Measurements from ENCODE around the gene ZNF433. TPM values are rescaled to one million over a fixed set of nuclear protein-coding genes. Genes with fewer than 3 reads are reported as not detected.
A peak's percentile ranks its signal among the peaks of the same experiment; 100 is the strongest.

ZNF433 gene
- total RNA-seq, 1 donor = 5.1 TPM

DNA sequence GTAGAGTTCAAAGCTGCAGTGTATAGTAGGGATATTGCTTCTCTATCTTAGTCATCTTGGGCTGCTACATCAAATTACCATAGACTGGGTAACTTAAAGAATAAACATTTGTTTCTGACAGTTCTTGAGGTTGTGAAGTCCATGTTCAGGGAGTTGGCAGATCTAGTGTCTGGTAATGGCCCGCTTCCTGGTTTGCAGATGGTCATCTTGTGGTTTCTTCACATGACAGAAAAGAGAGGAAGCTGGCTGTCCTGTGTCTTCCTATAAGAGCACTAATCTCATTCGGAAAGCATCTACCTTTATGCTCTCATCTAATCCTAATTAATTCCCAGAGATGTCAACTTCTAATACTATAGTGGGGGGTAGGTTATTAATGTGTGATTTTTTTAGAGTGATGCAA, 64.4 kb downstream of the ZNF433 start:
- H2AFZ ChIP-seq (ENCODE audit: low read length) = no peak overlapping the region
- no peaks in the 10 kb centered on the region for H3K79me2 ChIP-seq (ENCODE audit: insufficient read depth, low read length)
- no peak for DNase-seq (ENCODE audit: insufficient read length, low spot score, missing footprints)

DNA sequence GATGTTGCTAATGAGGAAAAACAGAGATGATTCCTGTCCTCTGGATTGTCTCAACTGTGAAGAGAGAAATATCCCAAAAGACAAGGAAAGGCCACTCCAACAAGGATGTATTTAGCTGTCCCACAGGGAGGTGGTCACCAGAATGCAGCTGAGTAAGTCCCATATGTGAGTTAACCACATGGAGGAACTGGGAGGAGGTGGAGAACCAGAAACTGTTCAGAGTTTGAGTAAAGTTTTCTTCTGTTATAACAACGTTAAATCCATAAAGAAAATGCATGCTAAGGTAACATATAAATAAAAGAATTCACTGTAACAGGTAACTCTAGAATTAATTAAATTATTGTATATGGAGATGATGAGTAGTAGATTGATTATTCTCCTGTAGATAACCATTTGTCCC, 65.3 kb downstream of the ZNF433 start:
- Histone ChIP-seq H3K27me3 (ENCODE audit: insufficient read depth, low read length) (no peaks in the 10 kb centered on the region), H2AFZ (ENCODE audit: low read length) (no peak overlapping the region), H3K27ac (ENCODE audit: low read depth, low read length) (no peak overlapping the region), H3K4me1 (ENCODE audit: insufficient read depth, low read length) (no peaks in the 10 kb centered on the region), H3K4me3 (ENCODE audit: insufficient read depth, low read length) (no peak overlapping the region), H3K4me2 (ENCODE audit: insufficient read depth, low read length) (no peak overlapping the region), H4K20me1 (ENCODE audit: insufficient read depth, low read length) (no peaks in the 10 kb centered on the region), H3K79me2 (ENCODE audit: insufficient read depth, low read length) (no peaks in the 10 kb centered on the region), H3K9me3 (ENCODE audit: low read depth, low read length) (peaks cover 3% of the 10 kb centered on the region), H3K36me3 (ENCODE audit: insufficient read depth, low read length) (no peaks in the 10 kb centered on the region)
- DNase-seq (ENCODE audit: insufficient read length, low spot score, missing footprints) = no peak
- TF ChIP-seq, protein P1, sequence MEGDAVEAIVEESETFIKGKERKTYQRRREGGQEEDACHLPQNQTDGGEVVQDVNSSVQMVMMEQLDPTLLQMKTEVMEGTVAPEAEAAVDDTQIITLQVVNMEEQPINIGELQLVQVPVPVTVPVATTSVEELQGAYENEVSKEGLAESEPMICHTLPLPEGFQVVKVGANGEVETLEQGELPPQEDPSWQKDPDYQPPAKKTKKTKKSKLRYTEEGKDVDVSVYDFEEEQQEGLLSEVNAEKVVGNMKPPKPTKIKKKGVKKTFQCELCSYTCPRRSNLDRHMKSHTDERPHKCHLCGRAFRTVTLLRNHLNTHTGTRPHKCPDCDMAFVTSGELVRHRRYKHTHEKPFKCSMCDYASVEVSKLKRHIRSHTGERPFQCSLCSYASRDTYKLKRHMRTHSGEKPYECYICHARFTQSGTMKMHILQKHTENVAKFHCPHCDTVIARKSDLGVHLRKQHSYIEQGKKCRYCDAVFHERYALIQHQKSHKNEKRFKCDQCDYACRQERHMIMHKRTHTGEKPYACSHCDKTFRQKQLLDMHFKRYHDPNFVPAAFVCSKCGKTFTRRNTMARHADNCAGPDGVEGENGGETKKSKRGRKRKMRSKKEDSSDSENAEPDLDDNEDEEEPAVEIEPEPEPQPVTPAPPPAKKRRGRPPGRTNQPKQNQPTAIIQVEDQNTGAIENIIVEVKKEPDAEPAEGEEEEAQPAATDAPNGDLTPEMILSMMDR (IDR thresholded peaks at IDR 0.05; ENCODE audit: extremely low read depth, low read depth, low read length) = no peak

More for the DNA sequence above, 64.4 kb downstream of the ZNF433 start:
- no peak overlapping the region for H3K27ac ChIP-seq (ENCODE audit: low read depth, low read length)
- no peaks in the 10 kb centered on the region for H3K36me3 ChIP-seq (ENCODE audit: insufficient read depth, low read length)
- peaks cover 3% of the 10 kb centered on the region for H3K9me3 ChIP-seq (ENCODE audit: low read depth, low read length)
- no peaks in the 10 kb centered on the region for H3K4me1 ChIP-seq (ENCODE audit: insufficient read depth, low read length)
- no peak overlapping the region for H3K4me2 ChIP-seq (ENCODE audit: insufficient read depth, low read length)
- no peaks in the 10 kb centered on the region for H4K20me1 ChIP-seq (ENCODE audit: insufficient read depth, low read length)
- no peaks in the 10 kb centered on the region for H3K27me3 ChIP-seq (ENCODE audit: insufficient read depth, low read length)
- no peak overlapping the region for H3K4me3 ChIP-seq (ENCODE audit: insufficient read depth, low read length)
- TF ChIP-seq, protein P1 (IDR thresholded peaks at IDR 0.05; ENCODE audit: extremely low read depth, low read depth, low read length) = no peak

GRCh38 chr19:11964858-11965645, 70.4 kb downstream of the ZNF433 start, which contains the start of gene ZNF763:
TSS of gene ZNF763 (plus strand) at chr19:11965040. CDS start at chr19:11965209, 169 bp downstream.
- no peaks in the 10 kb centered on the region for H4K20me1 ChIP-seq (ENCODE audit: insufficient read depth, low read length)
- TF ChIP-seq, protein P1 (IDR thresholded peaks at IDR 0.05; ENCODE audit: extremely low read depth, low read depth, low read length) = no peak
- H3K9me3 ChIP-seq (ENCODE audit: low read depth, low read length) = no peaks in the 10 kb centered on the region
- DNase-seq (ENCODE audit: insufficient read length, low spot score, missing footprints) = peak; percentile 89
- H2AFZ ChIP-seq (ENCODE audit: low read length) = peak within 1 kb of the TSS; percentile 95
- H3K4me1 ChIP-seq (ENCODE audit: insufficient read depth, low read length) = peaks cover 8% of the 10 kb centered on the region
- H3K27ac ChIP-seq (ENCODE audit: low read depth, low read length) = peak within 1 kb of the TSS; percentile 66
- no peaks in the 10 kb centered on the region for H3K79me2 ChIP-seq (ENCODE audit: insufficient read depth, low read length)
- peak within 1 kb of the TSS; percentile 89 for H3K4me2 ChIP-seq (ENCODE audit: insufficient read depth, low read length)
- H3K4me3 ChIP-seq (ENCODE audit: insufficient read depth, low read length) = peak within 1 kb of the TSS; percentile 84
- H3K36me3 ChIP-seq (ENCODE audit: insufficient read depth, low read length) = no peaks in the 10 kb centered on the region
- H3K27me3 ChIP-seq (ENCODE audit: insufficient read depth, low read length) = no peaks in the 10 kb centered on the region

Small RNA genes within 50 kb of the gene (small RNA-seq; reads per million reads assigned to genes)
- gene RNA5SP464 (not detected), gene RNA5SP465 (not detected), gene RNA5SP466 (not detected)

Other genes starting within 250 kb of the ZNF433 start
- 4.3 and 6.2 TPM in 2 replicates for gene ZNF491, start 237.2 kb downstream of the ZNF433 start, total RNA-seq
- 10.6 and 11.2 TPM in 2 replicates for gene ZNF440, start 221.4 kb downstream of the ZNF433 start, total RNA-seq
- gene ZNF439, start 187.0 kb downstream of the ZNF433 start, total RNA-seq = 8.5 and 8.7 TPM in 2 replicates
- 14.1 and 14.8 TPM in 2 replicates for gene ZNF69, start 147.9 kb downstream of the ZNF433 start, total RNA-seq
- 9.4 and 10.6 TPM in 2 replicates for gene ZNF700, start 110.6 kb downstream of the ZNF433 start, total RNA-seq
- 2.5 and 2.9 TPM in 2 replicates for gene ZNF763, start 70.6 kb downstream of the ZNF433 start, total RNA-seq
- 0.29 and 0.36 TPM in 2 replicates for gene ZNF878, start 17.3 kb upstream of the ZNF433 start, total RNA-seq
- gene ZNF844, start 29.1 kb upstream of the ZNF433 start, total RNA-seq = 10.0 and 10.9 TPM in 2 replicates
- gene ZNF20, start 104.7 kb upstream of the ZNF433 start, total RNA-seq = 6.9 and 9.4 TPM in 2 replicates
- 13.0 and 13.6 TPM in 2 replicates for gene ZNF625, start 121.1 kb upstream of the ZNF433 start, total RNA-seq
- gene ZNF136, start 127.4 kb upstream of the ZNF433 start, total RNA-seq = 8.3 and 8.7 TPM in 2 replicates